H9 (cell line): ENCODE results near the gene PC. TPM values are rescaled to one million over a fixed set of nuclear protein-coding genes. Genes with fewer than 3 reads are reported as not detected.

ENCODE experiments used
- DNase-seq: peaks from one replicate; pipeline ENCODE4 v3.0.0-alpha.2; 2017
- H2AFZ ChIP-seq: one replicate; pipeline ENCODE4 v1.6.1; 2013; ENCODE audit warnings: mild to moderate bottlenecking, low read length, control low read depth, moderate library complexity
- H2AK5ac ChIP-seq: 2 replicates; pipeline ENCODE4 v1.6.1; 2013; ENCODE audit warnings: low read length, control low read depth, mixed read lengths; ENCODE audit not compliant: insufficient read length
- H2BK120ac ChIP-seq: one replicate; pipeline ENCODE4 v1.6.1; 2013; ENCODE audit warnings: low read depth, mild to moderate bottlenecking, low read length, control low read depth, inconsistent platforms; ENCODE audit not compliant: poor library complexity, severe bottlenecking
- H2BK12ac ChIP-seq: 2 replicates; pipeline ENCODE4 v1.6.1; 2013; ENCODE audit warnings: low read length, control low read depth, mixed read lengths, low read depth; ENCODE audit not compliant: insufficient read length
- H2BK15ac ChIP-seq: 2 replicates; pipeline ENCODE4 v1.6.1; 2013; ENCODE audit warnings: low read depth, low read length, control low read depth
- H2BK20ac ChIP-seq: one replicate; pipeline ENCODE4 v1.6.1; 2013; ENCODE audit warnings: low read depth, mild to moderate bottlenecking, low read length, control low read depth, inconsistent platforms; ENCODE audit not compliant: poor library complexity, severe bottlenecking
- H2BK5ac ChIP-seq: 2 replicates; pipeline ENCODE4 v1.6.1; 2013; ENCODE audit warnings: low read length, control low read depth, mixed read lengths; ENCODE audit not compliant: insufficient read length
- H3K14ac ChIP-seq: 2 replicates; pipeline ENCODE4 v1.6.1; 2013; ENCODE audit warnings: low read length, control low read depth; ENCODE audit not compliant: insufficient read depth
- H3K18ac ChIP-seq: 2 replicates; pipeline ENCODE4 v1.6.1; 2013; ENCODE audit warnings: low read depth, mild to moderate bottlenecking, mixed read lengths, low read length, control low read depth; ENCODE audit not compliant: insufficient read length
- H3K23ac ChIP-seq: 2 replicates; pipeline ENCODE4 v1.6.1; 2013; ENCODE audit warnings: low read length, control low read depth, mixed read lengths, low read depth; ENCODE audit not compliant: insufficient read length
- H3K23me2 ChIP-seq: 2 replicates; pipeline ENCODE4 v1.6.1; 2013; ENCODE audit warnings: low read depth, mild to moderate bottlenecking, mixed read lengths, low read length, control low read depth; ENCODE audit not compliant: insufficient read length, poor library complexity, severe bottlenecking
- H3K27ac ChIP-seq: 2 replicates; pipeline ENCODE4 v1.5.1; 2013; ENCODE audit warnings: low read length, control low read depth, mixed read lengths, low read depth; ENCODE audit not compliant: insufficient read length
- H3K27me3 ChIP-seq: 2 replicates; pipeline ENCODE4 v1.6.1; 2013; ENCODE audit warnings: low read length, control low read depth, inconsistent platforms; ENCODE audit not compliant: insufficient read depth
- H3K4ac ChIP-seq: 2 replicates; pipeline ENCODE4 v1.6.1; 2013; ENCODE audit warnings: low read depth, mild to moderate bottlenecking, control low read depth, inconsistent platforms, low read length, moderate library complexity
- H3K4me1 ChIP-seq: 2 replicates; pipeline ENCODE4 v1.6.1; 2013; ENCODE audit warnings: low read length, control low read depth, inconsistent platforms; ENCODE audit not compliant: insufficient read depth
- H3K4me2 ChIP-seq: 2 replicates; pipeline ENCODE4 v1.6.1; 2013; ENCODE audit warnings: low read length, control low read depth, mixed read lengths; ENCODE audit not compliant: insufficient read length, insufficient read depth
- H3K56ac ChIP-seq: 2 replicates; pipeline ENCODE4 v1.6.1; 2013; ENCODE audit warnings: low read depth, mild to moderate bottlenecking, mixed read lengths, low read length, control low read depth; ENCODE audit not compliant: insufficient read length
- H3K79me1 ChIP-seq: 2 replicates; pipeline ENCODE4 v1.6.1; 2013; ENCODE audit warnings: low read depth, mild to moderate bottlenecking, moderate library complexity, low read length, control low read depth, inconsistent platforms; ENCODE audit not compliant: insufficient read depth, poor library complexity, severe bottlenecking
- H3K79me2 ChIP-seq: 2 replicates; pipeline ENCODE4 v1.6.1; 2013; ENCODE audit warnings: low read length, control low read depth, inconsistent platforms; ENCODE audit not compliant: insufficient read depth
- H3K9ac ChIP-seq: 2 replicates; pipeline ENCODE4 v1.6.1; 2013; ENCODE audit warnings: low read length, control low read depth, mixed read lengths; ENCODE audit not compliant: insufficient read length; ENCODE audit errors: extremely low read depth
- H3K9me3 ChIP-seq: one replicate; pipeline ENCODE4 v1.6.1; 2013; ENCODE audit warnings: low read depth, low read length, inconsistent platforms; ENCODE audit not compliant: control insufficient read depth
- H3T11ph ChIP-seq: one replicate; pipeline ENCODE4 v1.6.1; 2013; ENCODE audit warnings: mild to moderate bottlenecking, low read length, control low read depth, inconsistent platforms
- H4K20me1 ChIP-seq: one replicate; pipeline ENCODE4 v1.6.1; 2013; ENCODE audit not compliant: control insufficient read depth, insufficient read length, insufficient read depth
- H4K5ac ChIP-seq: 2 replicates; pipeline ENCODE4 v1.6.1; 2013; ENCODE audit warnings: low read depth, mild to moderate bottlenecking, mixed read lengths, low read length, control low read depth; ENCODE audit not compliant: insufficient read length
- H4K8ac ChIP-seq: replicated peaks from 2 replicates; pipeline ENCODE4 v1.6.1; 2013; ENCODE audit warnings: low read length, control low read depth, mixed read lengths, low read depth; ENCODE audit not compliant: insufficient read length
- H4K91ac ChIP-seq: 2 replicates; pipeline ENCODE4 v1.6.1; 2013; ENCODE audit warnings: low read depth, mild to moderate bottlenecking, moderate library complexity, mixed read lengths, low read length, control low read depth; ENCODE audit not compliant: insufficient read length
- H3K27ac Mint-ChIP-seq, 3 experiments: 2 replicates in 2 of 3; 3 replicates in 1 of 3; pipeline ENCODE4 v1.8.0; 2020 to 2021; ENCODE audit warnings: mixed read lengths in 3 of 3, mild to moderate bottlenecking in 1 of 3, moderate library complexity in 1 of 3
- H3K27me3 Mint-ChIP-seq: 2 replicates; pipeline ENCODE4 v1.8.0; 2021; ENCODE audit warnings: low read depth, mild to moderate bottlenecking, moderate library complexity, mixed read lengths
- H3K36me3 Mint-ChIP-seq, 3 experiments: 2 replicates in 2 of 3; 3 replicates in 1 of 3; pipeline ENCODE4 v1.8.0; 2020 to 2021; ENCODE audit warnings: low read depth in 3 of 3, mixed read lengths in 3 of 3; ENCODE audit not compliant: insufficient read depth in 1 of 3
- H3K4me1 Mint-ChIP-seq, 2 experiments: 2 replicates each; pipeline ENCODE4 v1.8.0; 2020; ENCODE audit warnings: mixed read lengths in 2 of 2
- H3K4me3 Mint-ChIP-seq, 2 experiments: 2 replicates in 1 of 2; 3 replicates in 1 of 2; pipeline ENCODE4 v1.8.0; 2020 to 2021; ENCODE audit warnings: mild to moderate bottlenecking in 2 of 2, mixed read lengths in 2 of 2, moderate library complexity in 1 of 2
- H3K9me3 Mint-ChIP-seq, 2 experiments: 2 replicates in 1 of 2; 3 replicates in 1 of 2; pipeline ENCODE4 v1.8.0; 2020; ENCODE audit warnings: mild to moderate bottlenecking in 2 of 2, mixed read lengths in 2 of 2, moderate library complexity in 1 of 2
- WGBS: extraction: QIAGEN DNeasy Blood & Tissue Kit; methylation state at CpG from one replicate; pipeline ENCODE4 v1.1.7; 2013; ENCODE audit warnings: missing lambda C conversion rate, low lambda C conversion rate, mixed read lengths; ENCODE audit not compliant: insufficient read length; ENCODE audit errors: extremely low coverage; 5-methylcytosine and 5-hydroxymethylcytosine counted together
- total RNA-seq: library from RNA; stranded (reverse); gene quantifications from 2 replicates; pipeline ENCODE4 v1.2.1, GENCODE V29; 2021
- TF ChIP-seq, protein P1 (sequence below): fragments of 200-600 bp; sonication (generic); conservative IDR thresholded peaks from 3 replicates; pipeline ENCODE4 v1.8.0; 2021; ENCODE audit warnings: antibody characterized with exemption, mild to moderate bottlenecking

Gene PC
- total RNA-seq, 1 experiment from 2014 or later = 32.6 TPM

DNA sequence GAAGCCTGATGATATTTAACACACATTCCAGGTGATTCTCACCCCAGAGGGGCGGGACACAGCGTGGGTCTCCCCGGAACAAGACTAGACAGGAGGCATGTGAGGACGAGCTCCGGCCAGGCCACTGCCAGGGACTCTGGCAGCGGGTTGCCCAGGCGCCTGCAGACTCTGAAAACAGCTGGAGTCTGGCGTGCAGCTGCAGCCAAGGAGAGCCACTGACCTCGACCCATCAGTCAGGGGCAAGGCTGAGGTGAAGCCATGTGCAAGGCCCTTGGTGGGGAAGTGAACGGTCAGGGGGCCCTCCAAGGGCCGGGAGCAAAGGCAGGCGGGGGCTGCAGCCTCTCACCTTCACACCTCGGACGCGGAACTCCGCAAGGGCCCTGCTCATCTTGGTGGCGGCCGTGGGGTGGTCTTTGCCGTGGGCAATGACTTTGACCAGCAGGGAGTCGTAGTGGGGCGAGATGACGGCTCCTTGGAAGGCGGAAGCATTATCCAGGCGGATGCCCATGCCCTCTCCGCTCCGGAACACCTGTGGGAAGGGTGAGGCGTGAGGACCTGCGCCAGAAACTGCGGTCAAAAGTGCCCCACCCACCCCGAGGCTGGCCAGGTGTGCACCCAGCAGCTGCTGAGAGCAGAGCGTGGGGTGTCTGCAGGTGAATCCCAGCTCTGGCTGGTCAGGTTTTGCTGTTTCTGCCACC lies 94.6 kb downstream of the PC start:
- Histone ChIP-seq H3K23me2 (no peaks in the 10 kb centered on the region), H3K4me1 (no peaks in the 10 kb centered on the region), H3K27ac (no peak overlapping the region), H3K14ac (no peak overlapping the region), H3K79me2 (no peaks in the 10 kb centered on the region), H3K23ac (no peak overlapping the region), H2BK5ac (no peak overlapping the region), H2BK15ac (no peak overlapping the region), H3K79me1 (no peaks in the 10 kb centered on the region), H2AFZ (no peak overlapping the region), H4K5ac (no peak overlapping the region), H3K4me2 (no peak overlapping the region), H4K20me1 (no peaks in the 10 kb centered on the region), H2AK5ac (no peak overlapping the region), H3K18ac (no peak overlapping the region), H2BK20ac (no peak overlapping the region), H4K91ac (no peak overlapping the region), H3T11ph (no peak overlapping the region), H2BK120ac (no peak overlapping the region), H2BK12ac (no peak overlapping the region), H3K9ac (no peak overlapping the region), H4K8ac (no peak overlapping the region), H3K9me3 (no peaks in the 10 kb centered on the region), H3K56ac (no peak overlapping the region), H3K27me3 (no peaks in the 10 kb centered on the region), H3K4ac (no peak overlapping the region)
- Mint-ChIP-seq H3K9me3 (no peaks in the 10 kb centered on the region), H3K4me3 (no peak overlapping the region), H3K4me1 (peaks cover 2 to 11% of the 10 kb centered on the region in 2 experiments), H3K27ac (no peak overlapping the region), H3K27me3 (no peaks in the 10 kb centered on the region), H3K36me3 (peaks cover 0 to 3% (median 0%) of the 10 kb centered on the region in 3 experiments; a peak in 4 of 7 replicates)
- no CpG with 5 or more reads among the region's 31 CpGs for WGBS
- no peak for DNase-seq
- TF ChIP-seq, protein P1, sequence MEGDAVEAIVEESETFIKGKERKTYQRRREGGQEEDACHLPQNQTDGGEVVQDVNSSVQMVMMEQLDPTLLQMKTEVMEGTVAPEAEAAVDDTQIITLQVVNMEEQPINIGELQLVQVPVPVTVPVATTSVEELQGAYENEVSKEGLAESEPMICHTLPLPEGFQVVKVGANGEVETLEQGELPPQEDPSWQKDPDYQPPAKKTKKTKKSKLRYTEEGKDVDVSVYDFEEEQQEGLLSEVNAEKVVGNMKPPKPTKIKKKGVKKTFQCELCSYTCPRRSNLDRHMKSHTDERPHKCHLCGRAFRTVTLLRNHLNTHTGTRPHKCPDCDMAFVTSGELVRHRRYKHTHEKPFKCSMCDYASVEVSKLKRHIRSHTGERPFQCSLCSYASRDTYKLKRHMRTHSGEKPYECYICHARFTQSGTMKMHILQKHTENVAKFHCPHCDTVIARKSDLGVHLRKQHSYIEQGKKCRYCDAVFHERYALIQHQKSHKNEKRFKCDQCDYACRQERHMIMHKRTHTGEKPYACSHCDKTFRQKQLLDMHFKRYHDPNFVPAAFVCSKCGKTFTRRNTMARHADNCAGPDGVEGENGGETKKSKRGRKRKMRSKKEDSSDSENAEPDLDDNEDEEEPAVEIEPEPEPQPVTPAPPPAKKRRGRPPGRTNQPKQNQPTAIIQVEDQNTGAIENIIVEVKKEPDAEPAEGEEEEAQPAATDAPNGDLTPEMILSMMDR = no peak
